Measurements from ENCODE around the gene NRARP.
"Not testable (repeated sequence)": the region's sequence is repeated elsewhere in the genome, so short reads cannot be mapped to it uniquely, and the experiment has no call there.

NRARP gene

GRCh38 chr9:137302118-137302448 lies at the start of gene NRARP:
Gene NRARP, minus strand, starts transcription at chr9:137302271. Its CDS starts 343 bp downstream, at chr9:137301928.
- DNase-seq = peak; percentile 97

- DNase-seq = no peak
Measured at GRCh38 chr9:137350696-137351584, 48.9 kb upstream of the NRARP start.

GRCh38 chr9:137349471-137350033 lies 47.5 kb upstream of the NRARP start:
- DNase-seq = no peak

- no peak for DNase-seq
Measured at GRCh38 chr9:137348769-137349470, 46.8 kb upstream of the NRARP start.

- no peak for DNase-seq
Measured at GRCh38 chr9:137347928-137348327, 45.9 kb upstream of the NRARP start.

- no peak for DNase-seq
Measured at GRCh38 chr9:137342482-137342881, 40.4 kb upstream of the NRARP start.

- DNase-seq = no peak
Measured at GRCh38 chr9:137341227-137341626, 39.2 kb upstream of the NRARP start.

- not testable (repeated sequence) for DNase-seq
Measured at GRCh38 chr9:137339908-137340462, 37.9 kb upstream of the NRARP start.

- DNase-seq = no peak
Measured at GRCh38 chr9:137339045-137339907, 37.2 kb upstream of the NRARP start.

GRCh38 chr9:137336735-137337134 lies 34.7 kb upstream of the NRARP start:
- no peak for DNase-seq

GRCh38 chr9:137333016-137333671 lies 31.1 kb upstream of the NRARP start:
- DNase-seq = no peak

GRCh38 chr9:137331929-137332328 lies 29.9 kb upstream of the NRARP start:
- no peak for DNase-seq

GRCh38 chr9:137330689-137331088 lies 28.6 kb upstream of the NRARP start:
- no peak for DNase-seq

- peak; percentile 52 for DNase-seq
Measured at GRCh38 chr9:137329590-137329989, 27.5 kb upstream of the NRARP start.

GRCh38 chr9:137327641-137328550 lies 25.8 kb upstream of the NRARP start:
- DNase-seq = not testable (repeated sequence)

- no peak for DNase-seq
Measured at GRCh38 chr9:137326445-137327065, 24.5 kb upstream of the NRARP start.

GRCh38 chr9:137325799-137326198 lies 23.7 kb upstream of the NRARP start:
- DNase-seq = no peak

GRCh38 chr9:137325124-137325523 lies 23.1 kb upstream of the NRARP start:
- no peak for DNase-seq

- no peak for DNase-seq
Measured at GRCh38 chr9:137323531-137324331, 21.7 kb upstream of the NRARP start.

All from activated effector memory CD4-positive, alpha-beta T cell treated with anti-CD3 and anti-CD28 coated beads, Interleukin-2, amount 50 U/mL, for 16 hours (primary cell).